ENCODE results near the gene ADAMTS3.

Gene ADAMTS3

DNA sequence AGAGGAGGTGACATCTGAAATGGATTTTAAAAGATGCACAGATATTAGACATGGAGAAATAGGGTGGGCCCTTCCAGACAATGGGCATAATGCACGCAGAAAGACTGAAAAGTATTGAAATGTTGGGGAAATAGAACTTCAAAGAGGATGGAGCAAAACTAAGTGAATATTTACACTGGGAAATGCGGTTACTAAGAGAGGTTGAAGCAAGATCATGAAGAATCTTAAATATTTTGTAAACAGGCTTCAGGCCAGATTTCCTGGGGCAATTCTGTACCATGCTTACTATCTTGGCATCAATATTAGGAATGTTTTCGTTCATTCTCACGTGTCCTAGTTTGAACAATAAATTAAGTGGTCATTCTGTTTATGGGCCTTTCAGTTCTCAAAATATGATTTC is 216.3 kb downstream of the ADAMTS3 start:
- DNase-seq (ENCODE audit: low read depth in 2 of 2): peak in 1 of 2 donors; percentile 23
- H3K4me3 ChIP-seq (replicated peaks in 1 of 2; ENCODE audit: low read depth in 2 of 2, low read length in 2 of 2): no peak overlapping the region
- TF ChIP-seq, protein P1, sequence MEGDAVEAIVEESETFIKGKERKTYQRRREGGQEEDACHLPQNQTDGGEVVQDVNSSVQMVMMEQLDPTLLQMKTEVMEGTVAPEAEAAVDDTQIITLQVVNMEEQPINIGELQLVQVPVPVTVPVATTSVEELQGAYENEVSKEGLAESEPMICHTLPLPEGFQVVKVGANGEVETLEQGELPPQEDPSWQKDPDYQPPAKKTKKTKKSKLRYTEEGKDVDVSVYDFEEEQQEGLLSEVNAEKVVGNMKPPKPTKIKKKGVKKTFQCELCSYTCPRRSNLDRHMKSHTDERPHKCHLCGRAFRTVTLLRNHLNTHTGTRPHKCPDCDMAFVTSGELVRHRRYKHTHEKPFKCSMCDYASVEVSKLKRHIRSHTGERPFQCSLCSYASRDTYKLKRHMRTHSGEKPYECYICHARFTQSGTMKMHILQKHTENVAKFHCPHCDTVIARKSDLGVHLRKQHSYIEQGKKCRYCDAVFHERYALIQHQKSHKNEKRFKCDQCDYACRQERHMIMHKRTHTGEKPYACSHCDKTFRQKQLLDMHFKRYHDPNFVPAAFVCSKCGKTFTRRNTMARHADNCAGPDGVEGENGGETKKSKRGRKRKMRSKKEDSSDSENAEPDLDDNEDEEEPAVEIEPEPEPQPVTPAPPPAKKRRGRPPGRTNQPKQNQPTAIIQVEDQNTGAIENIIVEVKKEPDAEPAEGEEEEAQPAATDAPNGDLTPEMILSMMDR (IDR thresholded peaks at IDR 0.05; ENCODE audit: low read depth, low read length): no peak

DNA sequence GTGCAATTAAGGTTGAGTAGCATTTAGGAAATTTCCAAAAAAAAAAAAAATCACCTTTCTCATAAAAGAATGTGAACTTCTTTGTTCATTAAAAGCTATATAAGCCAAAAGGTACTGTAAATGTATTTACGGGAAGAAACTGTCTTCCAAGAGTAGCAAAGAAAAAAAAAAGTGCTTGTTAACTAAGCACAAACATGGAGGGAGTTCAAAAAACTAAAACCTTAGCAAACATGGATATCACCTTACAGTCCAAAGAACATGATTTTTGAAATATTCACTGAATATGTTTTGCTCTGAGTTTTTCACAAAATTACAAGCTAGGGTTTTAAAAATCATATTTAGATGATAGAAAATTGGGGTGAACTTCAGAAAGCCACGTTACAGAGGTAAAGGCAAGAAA is 217.5 kb downstream of the ADAMTS3 start:
- TF ChIP-seq, protein P1 (IDR thresholded peaks at IDR 0.05; ENCODE audit: low read depth, low read length): no peak
- H3K4me3 ChIP-seq (replicated peaks in 1 of 2; ENCODE audit: low read depth in 2 of 2, low read length in 2 of 2): no peak overlapping the region
- no peak for DNase-seq (ENCODE audit: low read depth in 2 of 2)

DNA sequence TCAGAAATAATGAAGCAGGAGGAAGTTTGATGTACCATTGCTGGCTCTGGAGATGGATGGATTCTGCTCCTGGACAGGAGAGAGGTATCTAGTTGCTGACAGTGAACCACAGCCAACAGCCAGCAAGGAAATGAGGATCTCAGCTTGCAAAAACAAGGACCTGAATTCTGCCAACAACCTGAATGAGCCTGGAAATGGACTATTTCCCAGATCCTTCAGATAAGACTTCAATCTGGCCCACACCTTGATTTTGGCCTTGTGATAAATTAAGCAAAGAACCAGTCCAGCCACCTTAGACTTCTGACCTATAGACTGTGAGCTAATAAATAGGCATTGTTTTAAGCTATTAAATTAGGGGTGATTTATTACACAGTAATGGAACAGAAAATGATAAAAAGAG is 220.3 kb downstream of the ADAMTS3 start:
- TF ChIP-seq, protein P1 (IDR thresholded peaks at IDR 0.05; ENCODE audit: low read depth, low read length): no peak
- H3K4me3 ChIP-seq (replicated peaks in 1 of 2; ENCODE audit: low read depth in 2 of 2, low read length in 2 of 2): no peak overlapping the region
- no peak for DNase-seq (ENCODE audit: low read depth in 2 of 2)

DNA sequence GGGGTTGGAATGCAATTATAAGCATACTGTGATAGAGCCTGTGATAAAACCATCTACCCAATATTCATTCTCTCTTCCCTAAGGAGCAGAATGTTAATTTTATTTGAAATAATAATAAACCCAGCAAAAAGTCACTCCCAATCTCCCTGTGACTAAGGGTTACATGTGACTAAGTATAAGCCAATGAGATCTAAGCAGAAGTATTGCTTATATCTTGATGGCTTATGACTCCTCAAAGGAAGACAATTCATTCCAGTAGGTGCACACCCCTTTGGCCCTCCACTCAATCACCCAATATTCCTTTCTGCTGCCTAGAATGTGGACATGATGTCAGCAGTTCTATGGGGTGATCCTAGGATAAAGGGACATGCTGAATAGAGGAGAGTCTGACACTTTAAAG is 224.6 kb downstream of the ADAMTS3 start:
- no peak for DNase-seq (ENCODE audit: low read depth in 2 of 2)
- no peak overlapping the region for H3K4me3 ChIP-seq (replicated peaks in 1 of 2; ENCODE audit: low read depth in 2 of 2, low read length in 2 of 2)
- TF ChIP-seq, protein P1 (IDR thresholded peaks at IDR 0.05; ENCODE audit: low read depth, low read length): no peak

DNA sequence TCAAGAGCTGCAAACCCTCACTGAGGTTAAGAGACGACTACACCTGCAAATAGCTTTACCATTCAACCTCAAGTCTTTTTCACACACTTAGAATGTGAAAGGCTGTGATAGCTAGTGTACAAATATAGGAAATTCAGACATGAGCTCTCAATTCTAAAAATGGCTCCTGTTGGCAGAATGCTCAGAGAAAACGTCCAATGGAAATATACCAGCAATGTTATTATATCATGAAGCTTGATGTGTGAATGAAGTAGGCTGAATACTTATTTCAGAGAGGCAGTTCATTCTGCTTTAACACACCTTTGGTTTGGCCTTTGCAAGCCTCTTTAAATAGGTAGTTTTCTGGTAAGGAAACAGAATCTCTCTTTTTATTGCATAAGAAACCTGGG is 227.6 kb downstream of the ADAMTS3 start:
- TF ChIP-seq, protein P1 (IDR thresholded peaks at IDR 0.05; ENCODE audit: low read depth, low read length): no peak
- no peak overlapping the region for H3K4me3 ChIP-seq (replicated peaks in 1 of 2; ENCODE audit: low read depth in 2 of 2, low read length in 2 of 2)
- DNase-seq (ENCODE audit: low read depth in 2 of 2): no peak

DNA sequence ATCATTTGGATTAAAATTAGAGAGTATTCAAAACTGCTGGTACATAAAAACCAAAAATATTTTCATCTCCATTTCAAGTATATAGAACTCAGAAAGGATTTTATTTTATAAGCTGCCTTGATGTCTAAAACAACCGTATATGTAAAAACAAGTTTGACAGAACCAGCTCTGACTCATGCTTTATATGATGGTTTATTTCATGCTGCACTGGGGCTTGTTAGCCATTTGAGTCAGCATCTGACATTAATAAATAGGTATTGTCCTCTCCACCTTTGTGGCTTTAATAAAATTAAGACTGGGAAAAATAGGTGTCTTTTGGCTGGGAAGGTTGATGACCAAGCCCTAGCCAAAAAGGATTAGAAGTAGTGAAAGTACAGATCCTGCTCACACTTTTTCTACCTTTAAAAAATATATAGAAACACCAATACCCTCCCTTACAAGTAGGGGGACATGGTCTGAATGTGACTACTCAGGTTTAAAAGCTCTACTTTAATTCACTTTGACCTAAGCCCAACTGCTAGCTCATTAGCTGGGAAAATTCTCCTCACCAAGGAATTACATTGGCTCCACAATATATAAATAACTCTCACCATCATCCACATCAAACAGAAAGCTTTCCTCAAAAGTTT is 228.1 kb downstream of the ADAMTS3 start:
- TF ChIP-seq, protein P1 (IDR thresholded peaks at IDR 0.05; ENCODE audit: low read depth, low read length): no peak
- no peak overlapping the region for H3K4me3 ChIP-seq (replicated peaks in 1 of 2; ENCODE audit: low read depth in 2 of 2, low read length in 2 of 2)
- peak in 1 of 2 donors; percentile 6 for DNase-seq (ENCODE audit: low read depth in 2 of 2)

DNA sequence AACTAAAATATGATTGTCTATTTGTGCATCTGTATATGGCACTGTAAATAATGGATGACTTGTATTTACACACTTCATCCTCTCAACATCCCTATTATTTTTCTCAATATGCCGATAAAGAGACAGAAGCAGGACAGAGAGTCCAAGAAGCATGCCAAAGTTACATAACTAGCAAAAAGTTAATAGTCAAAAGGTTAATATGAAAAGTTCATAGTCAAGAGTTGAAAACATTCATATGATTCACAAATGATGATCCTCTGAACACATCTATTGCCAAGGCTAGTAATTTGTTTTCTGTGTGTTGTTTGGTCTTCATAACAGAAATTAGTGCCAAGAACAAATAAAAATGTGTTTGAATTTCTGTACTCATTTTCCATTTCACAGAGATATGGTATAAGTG is 231.0 kb downstream of the ADAMTS3 start:
- no peak for DNase-seq (ENCODE audit: low read depth in 2 of 2)
- TF ChIP-seq, protein P1 (IDR thresholded peaks at IDR 0.05; ENCODE audit: low read depth, low read length): no peak
- H3K4me3 ChIP-seq (replicated peaks in 1 of 2; ENCODE audit: low read depth in 2 of 2, low read length in 2 of 2): no peak overlapping the region
